Left ventricle myocardium inferior (tissue), 1 donor: ENCODE results near the gene DET1. TPM values are rescaled to one million over a fixed set of nuclear protein-coding genes. Genes with fewer than 3 reads are reported as not detected.
"Not testable (repeated sequence)": the region's sequence is repeated elsewhere in the genome, so short reads cannot be mapped to it uniquely, and the experiment has no call there.

Experiments
- DNase-seq: peaks from one replicate; pipeline ENCODE4 v3.0.0-alpha.2; 2020
- H3K27ac ChIP-seq: fragments of 200-600 bp; replicated peaks from 2 replicates; pipeline ENCODE4 v1.8.0; 2021
- H3K27me3 ChIP-seq: fragments of 200-600 bp; 2 replicates; pipeline ENCODE4 v1.8.0; 2021; ENCODE audit warnings: low read depth
- H3K36me3 ChIP-seq: fragments of 200-600 bp; 2 replicates; pipeline ENCODE4 v1.8.0; 2021
- H3K4me1 ChIP-seq: fragments of 200-600 bp; 2 replicates; pipeline ENCODE4 v1.8.0; 2021
- H3K4me3 ChIP-seq: fragments of 200-600 bp; 2 replicates; pipeline ENCODE4 v1.8.0; 2021; ENCODE audit warnings: mild to moderate bottlenecking, moderate library complexity
- H3K9me3 ChIP-seq: fragments of 200-600 bp; replicated peaks from 2 replicates; pipeline ENCODE4 v1.8.0; 2021
- intact Hi-C: fragments of 100-400 bp; cut with micrococcal nuclease; formaldehyde crosslinking; loops from one replicate; pipeline ENCODE4 v1.11.0; 2022
- total RNA-seq: library from RNA; stranded (reverse); fragmentation: NEBNext Ultra II Directional; extraction: Animal tissue kit (Norgen Biotek cat#: 25700); gene quantifications from one replicate; pipeline ENCODE4 v1.2.1, GENCODE V29; 2021
- TF ChIP-seq, protein P1 (sequence below): fragments of 200-600 bp; IDR thresholded peaks from 2 replicates; pipeline ENCODE4 v1.8.0; 2021; ENCODE audit warnings: antibody characterized with exemption, mild to moderate bottlenecking, borderline replicate concordance
- donor health status: DM: no; HTN: yes; CAD: no; lungs with severe emphysema.

Gene DET1
- total RNA-seq, 1 donor from 2014 or later, result 5.5 TPM

DNA sequence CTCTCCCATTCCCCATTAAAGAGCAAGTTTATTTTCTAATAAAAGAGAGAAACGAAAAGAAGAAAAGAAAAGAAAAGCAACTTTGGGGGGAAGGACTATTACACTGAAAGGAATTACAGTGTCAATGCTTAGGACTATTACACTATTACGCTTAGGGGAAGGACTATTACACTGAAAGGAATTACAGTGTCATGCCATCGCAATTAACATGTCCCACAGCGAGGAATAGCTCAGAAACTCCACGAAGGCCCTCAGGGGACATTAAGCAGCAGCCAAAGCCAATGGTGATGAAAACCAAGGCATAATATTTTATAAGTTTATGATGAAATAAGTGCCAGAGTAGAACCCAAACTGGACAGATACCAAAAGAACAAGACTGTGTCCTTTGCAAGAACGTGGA, 22.1 kb upstream of the DET1 start:
- no peak for DNase-seq
- intact Hi-C loops, result no loop called here
- H3K4me1 ChIP-seq, result peaks cover 22% of the 10 kb centered on the region
- no peaks in the 10 kb centered on the region for H3K27me3 ChIP-seq
- TF ChIP-seq, protein P1, sequence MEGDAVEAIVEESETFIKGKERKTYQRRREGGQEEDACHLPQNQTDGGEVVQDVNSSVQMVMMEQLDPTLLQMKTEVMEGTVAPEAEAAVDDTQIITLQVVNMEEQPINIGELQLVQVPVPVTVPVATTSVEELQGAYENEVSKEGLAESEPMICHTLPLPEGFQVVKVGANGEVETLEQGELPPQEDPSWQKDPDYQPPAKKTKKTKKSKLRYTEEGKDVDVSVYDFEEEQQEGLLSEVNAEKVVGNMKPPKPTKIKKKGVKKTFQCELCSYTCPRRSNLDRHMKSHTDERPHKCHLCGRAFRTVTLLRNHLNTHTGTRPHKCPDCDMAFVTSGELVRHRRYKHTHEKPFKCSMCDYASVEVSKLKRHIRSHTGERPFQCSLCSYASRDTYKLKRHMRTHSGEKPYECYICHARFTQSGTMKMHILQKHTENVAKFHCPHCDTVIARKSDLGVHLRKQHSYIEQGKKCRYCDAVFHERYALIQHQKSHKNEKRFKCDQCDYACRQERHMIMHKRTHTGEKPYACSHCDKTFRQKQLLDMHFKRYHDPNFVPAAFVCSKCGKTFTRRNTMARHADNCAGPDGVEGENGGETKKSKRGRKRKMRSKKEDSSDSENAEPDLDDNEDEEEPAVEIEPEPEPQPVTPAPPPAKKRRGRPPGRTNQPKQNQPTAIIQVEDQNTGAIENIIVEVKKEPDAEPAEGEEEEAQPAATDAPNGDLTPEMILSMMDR, result no peak
- no peak overlapping the region for H3K4me3 ChIP-seq
- no peaks in the 10 kb centered on the region for H3K36me3 ChIP-seq
- no peaks in the 10 kb centered on the region for H3K9me3 ChIP-seq
- no peak overlapping the region for H3K27ac ChIP-seq

DNA sequence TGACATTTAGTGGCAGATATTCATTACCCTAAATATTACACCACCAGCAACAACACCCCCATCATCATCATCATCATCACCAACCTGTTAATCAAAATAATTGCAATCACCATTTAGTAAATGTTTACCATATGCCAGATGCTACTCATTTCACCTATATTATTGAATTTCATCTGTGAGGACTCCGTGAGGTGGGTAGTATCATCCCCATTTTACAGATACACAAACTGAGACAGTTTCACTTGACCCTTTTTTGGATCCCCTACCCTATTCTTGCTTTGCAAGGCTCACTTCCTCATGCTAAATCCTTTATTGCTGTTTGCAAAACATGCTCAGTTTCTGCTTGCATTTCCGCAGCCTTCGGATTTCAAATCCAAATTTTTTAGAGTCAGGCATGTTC, 18.3 kb upstream of the DET1 start:
- H3K27ac ChIP-seq, result no peak overlapping the region
- H3K4me1 ChIP-seq, result no peaks in the 10 kb centered on the region
- DNase-seq, result no peak
- H3K36me3 ChIP-seq, result no peaks in the 10 kb centered on the region
- no peaks in the 10 kb centered on the region for H3K9me3 ChIP-seq
- H3K27me3 ChIP-seq, result no peaks in the 10 kb centered on the region
- TF ChIP-seq, protein P1, result no peak
- no peak overlapping the region for H3K4me3 ChIP-seq
- intact Hi-C loops, result no loop called here

DNA sequence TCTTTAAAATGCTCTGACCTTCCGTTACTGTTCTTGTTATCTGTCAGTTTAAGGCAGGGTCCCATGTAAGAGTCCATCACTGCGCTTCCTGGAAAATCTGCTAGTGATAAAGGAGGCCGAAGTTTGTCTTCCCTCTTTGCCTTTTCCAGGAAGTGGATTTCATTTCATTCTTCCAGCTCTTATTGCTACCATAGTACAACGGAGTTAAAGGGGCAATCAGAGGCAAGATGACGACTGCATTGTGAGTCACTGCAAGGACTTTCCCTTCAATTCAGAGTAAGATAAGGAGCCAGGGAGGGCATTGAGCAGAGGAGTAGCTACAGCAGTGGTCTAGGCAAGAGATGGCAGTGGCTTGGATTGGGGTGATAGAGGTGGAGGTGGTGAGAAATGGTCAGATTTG, 17.2 kb upstream of the DET1 start:
- intact Hi-C loops, result no loop called here
- no peak for DNase-seq

DNA sequence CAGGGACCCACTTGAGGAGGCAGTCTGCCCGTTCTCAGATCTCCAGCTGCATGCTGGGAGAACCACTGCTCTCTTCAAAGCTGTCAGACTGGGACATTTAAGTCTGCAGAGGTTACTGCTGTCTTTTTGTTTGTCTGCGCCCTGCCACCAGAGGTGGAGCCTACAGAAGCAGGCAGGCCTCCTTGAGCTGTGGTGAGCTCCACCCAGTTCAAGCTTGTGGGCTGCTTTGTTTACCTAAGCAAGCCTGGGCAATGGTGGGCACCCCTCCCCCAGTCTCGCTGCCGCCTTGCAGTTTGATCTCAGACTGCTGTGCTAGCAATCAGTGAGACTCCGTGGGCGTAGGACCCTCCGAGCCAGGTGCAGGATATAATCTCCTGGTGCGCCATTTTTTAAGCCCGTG, 13.1 kb upstream of the DET1 start:
- intact Hi-C loops, DNase-seq, H3K27me3 ChIP-seq, H3K36me3 ChIP-seq, H3K4me3 ChIP-seq, H3K27ac ChIP-seq, H3K4me1 ChIP-seq: not testable (repeated sequence)
- H3K9me3 ChIP-seq, result peaks cover 12% of the 10 kb centered on the region

More for the DNA sequence above, 17.2 kb upstream of the DET1 start:
- Histone ChIP-seq H3K4me3 (no peak overlapping the region), H3K4me1 (no peaks in the 10 kb centered on the region), H3K27me3 (no peaks in the 10 kb centered on the region), H3K36me3 (no peaks in the 10 kb centered on the region), H3K27ac (no peak overlapping the region), H3K9me3 (peaks cover 1% of the 10 kb centered on the region)
- TF ChIP-seq, protein P1, result no peak

DNA sequence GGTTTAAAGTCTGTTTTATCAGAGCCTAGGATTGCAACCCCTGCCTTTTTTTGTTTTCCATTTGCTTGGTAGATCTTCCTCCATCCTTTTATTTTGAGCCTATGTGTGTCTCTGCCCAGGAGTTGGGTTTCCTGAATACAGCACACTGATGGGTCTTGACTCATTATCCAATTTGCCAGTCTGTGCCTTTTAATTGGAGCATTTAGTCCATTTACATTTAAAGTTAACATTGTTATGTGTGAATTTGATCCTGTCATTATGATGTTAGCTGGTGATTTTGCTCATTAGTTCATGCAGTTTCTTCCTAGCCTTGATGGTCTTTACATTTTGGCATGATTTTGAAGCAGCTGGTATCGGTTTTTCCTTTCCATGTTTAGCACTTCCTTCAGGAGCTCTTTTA, 11.5 kb upstream of the DET1 start:
- H3K27ac ChIP-seq, H3K4me3 ChIP-seq, H3K36me3 ChIP-seq, DNase-seq, H3K4me1 ChIP-seq, intact Hi-C loops, H3K27me3 ChIP-seq: not testable (repeated sequence)
- peaks cover 12% of the 10 kb centered on the region for H3K9me3 ChIP-seq

DNA sequence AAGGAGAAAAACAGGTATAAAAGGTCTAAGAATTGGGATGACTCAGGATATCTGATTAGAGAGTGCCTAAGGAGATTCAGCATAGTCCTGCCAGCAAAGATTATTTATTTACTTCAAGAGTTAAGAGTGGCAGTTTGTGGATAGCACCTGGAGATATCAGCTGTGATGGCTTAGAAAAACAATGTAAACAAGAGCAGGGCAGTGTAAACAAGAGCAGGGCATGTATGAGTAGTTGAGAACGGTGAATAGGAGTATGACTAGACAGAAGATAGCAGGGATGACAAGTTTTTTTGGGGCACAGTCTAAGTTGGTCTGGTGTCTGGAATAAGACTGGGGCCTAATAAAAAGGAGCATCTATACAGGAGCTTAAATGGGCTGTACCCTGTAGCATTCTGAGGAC, 1.5 kb upstream of the DET1 start:
- H3K9me3 ChIP-seq, intact Hi-C loops, H3K36me3 ChIP-seq, H3K27ac ChIP-seq, H3K27me3 ChIP-seq, H3K4me3 ChIP-seq, DNase-seq: not testable (repeated sequence)
- peaks cover 26% of the 10 kb centered on the region for H3K4me1 ChIP-seq

DNA sequence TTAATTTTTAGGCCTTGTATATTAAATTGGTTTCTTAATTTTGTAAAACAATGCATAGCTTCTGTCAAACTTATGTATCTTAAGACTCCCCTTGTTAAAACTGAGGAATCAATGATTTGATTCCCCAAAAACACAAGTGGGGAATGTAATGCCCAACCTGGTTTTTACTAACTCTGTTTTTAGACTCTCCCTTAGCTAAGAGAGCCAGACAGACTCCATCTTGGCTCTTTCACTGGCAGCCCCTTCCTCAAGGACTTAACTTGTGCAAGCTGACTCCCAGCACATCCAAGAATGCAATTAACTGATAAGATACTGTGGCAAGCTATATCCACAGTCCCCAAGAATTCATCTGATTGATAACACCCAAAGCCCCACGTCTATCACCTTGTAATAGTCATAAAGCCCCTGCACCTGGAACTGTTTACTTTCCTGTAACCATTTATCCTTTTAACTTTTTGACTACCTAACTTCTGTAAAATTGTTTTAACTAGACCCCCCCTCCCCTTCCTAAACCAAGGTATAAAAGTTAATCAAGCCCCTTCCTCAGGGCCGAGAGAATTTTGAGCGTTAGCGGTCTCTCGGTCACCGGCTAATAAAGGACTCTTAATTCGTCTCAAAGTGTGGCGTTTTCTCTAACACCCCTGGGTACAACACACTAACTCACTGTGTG, 768 bp downstream of the DET1 start:
- H3K9me3 ChIP-seq, intact Hi-C loops, H3K36me3 ChIP-seq, H3K27me3 ChIP-seq, DNase-seq: not testable (repeated sequence)
- Histone ChIP-seq H3K4me1 (peaks cover 41% of the 10 kb centered on the region), H3K27ac (peak overlapping the region; percentile 98), H3K4me3 (peak overlapping the region; percentile 79)
